Stimulated activated CD4-positive, alpha-beta T cell treated with anti-CD3 and anti-CD28 coated beads, Interleukin-2, amount 100 ng/mL, for 48 hours (primary cell): ENCODE measurements around the gene MARK2.

Source experiments
- DNase-seq, 2 donors: peaks; one replicate each; pipeline ENCODE4 v3.0.0-alpha.2; 2020

MARK2 gene

DNA sequence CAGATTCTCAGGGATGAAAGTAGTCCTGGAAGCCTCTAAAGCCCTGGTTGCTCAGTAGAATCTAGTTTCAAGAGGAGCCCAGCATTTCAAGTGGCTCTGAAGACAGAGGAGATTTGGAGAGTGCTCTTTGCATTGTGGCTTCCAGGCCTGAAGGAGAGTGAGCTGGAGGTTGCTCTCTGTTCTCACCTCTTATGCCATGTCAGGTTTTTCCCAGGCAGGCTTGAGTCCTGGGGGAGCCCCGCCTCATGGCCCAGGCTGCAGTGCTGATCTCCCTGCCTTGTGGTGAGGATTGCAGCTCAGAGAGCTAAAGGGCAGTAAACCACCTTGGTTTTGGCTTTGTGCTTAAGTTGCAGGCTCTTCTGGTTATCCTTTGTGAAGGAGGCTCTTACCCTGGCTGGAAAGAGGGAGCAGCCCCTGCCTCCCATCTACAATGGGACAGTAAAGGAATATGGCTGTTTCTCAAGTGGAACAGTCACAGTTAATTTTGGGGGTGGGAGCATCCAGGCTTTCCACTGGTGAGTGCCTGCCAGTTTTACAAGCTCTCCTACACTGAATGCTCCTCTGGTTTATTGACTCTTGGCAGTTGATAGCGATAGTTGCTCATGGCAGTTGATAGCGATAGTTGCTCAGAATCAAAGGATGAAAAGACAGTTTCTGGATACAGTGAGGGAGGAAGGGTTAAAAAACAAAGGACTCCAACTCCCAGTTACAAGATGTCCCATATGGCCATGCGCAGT is 45.5 kb downstream of the MARK2 start:
- DNase-seq: no peak

DNA sequence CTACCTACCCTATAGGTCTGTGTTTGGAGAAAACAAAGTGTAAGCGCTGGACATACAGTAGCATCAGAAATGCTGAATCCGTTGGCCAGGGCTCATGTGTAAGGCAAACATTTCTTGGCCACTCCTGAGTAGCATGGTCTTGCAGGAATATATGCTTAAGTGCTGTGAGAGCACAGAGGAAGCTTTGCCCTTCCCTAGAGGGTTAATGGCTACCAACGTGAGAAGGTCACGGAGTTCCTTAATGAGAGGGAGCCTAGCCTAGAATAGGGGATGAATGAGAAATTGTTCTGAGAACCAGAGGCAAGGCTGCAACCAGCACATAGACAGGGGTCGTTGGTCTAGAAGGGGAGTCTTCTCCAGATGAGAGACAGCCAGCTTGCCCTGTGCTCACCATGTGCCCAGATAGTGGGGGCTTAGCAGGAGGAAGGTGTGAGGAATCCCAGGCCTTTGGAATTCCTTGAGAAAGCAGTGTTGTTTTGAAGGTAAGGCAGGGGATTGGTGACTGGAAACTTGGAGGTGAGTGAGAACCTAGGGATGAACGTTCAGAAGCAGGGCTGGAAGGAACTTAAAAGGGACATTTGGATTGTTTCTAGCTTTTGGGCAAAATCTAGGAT is 48.6 kb downstream of the MARK2 start:
- no peak for DNase-seq

DNA sequence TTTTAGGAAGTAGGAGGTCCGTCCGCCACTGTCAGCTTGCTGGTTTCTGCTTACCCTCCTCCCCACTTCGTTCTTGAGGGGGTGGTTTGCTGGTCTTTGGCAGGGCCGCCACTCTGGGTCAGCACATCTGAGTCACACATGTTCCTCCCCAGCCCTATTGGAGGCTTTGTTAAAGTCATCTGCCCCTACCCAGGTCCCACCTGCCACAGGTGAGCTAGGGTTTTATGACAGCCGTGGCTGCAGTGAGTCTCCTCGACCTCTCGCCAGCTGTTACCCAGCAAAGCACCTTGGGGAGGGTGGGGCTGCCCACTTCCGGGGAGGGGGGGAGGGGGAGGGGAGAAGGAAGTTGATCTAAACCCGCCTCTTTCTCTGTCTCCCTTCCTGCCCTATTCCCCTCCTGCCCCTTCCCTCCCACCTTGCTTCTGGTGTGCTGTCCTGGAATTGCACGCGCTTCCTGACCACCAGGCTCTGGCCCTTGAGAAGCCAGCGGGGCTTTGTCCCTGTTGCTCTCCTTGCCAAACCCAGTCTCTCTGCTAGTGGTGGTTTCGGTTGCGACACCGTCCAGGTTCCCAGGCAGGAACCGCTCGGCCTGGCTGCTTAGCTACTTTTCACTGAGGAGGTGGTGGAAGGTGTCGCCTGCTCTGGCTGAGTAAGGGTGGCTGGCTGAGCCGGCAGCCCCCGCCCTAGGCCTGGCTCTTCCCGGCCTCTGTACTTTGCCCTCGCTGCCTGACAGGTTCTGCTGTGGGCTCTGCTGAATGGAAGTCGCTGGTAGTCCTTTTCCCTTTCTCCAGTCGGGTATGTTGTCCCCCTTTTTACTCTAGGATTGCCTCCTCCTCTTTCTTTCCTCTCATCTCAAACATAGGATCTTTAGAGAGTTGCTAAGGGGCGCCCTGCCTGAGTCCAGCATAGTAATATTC is 49.5 kb downstream of the MARK2 start:
- peak; percentile 43 to 45 for DNase-seq

DNA sequence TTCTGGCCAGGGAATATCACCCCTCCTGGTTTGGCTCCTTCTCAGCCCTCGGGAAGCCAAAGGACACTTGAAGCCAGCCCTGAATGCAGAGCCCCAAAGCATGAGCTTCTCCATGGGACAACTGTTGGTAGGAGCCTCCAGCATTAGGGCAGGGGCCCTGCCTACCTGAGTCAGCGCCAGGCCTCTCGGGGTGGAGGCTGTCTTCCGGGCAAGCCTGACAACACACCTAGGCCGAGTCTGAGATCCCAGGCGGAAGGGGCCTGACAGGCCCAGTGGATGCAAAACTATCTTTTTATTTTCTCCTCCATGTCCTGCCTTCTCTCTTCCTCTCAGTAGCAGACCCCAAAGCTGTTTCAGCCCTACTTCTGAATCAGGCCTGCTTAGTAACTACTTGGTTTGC is 50.4 kb downstream of the MARK2 start:
- no peak for DNase-seq

DNA sequence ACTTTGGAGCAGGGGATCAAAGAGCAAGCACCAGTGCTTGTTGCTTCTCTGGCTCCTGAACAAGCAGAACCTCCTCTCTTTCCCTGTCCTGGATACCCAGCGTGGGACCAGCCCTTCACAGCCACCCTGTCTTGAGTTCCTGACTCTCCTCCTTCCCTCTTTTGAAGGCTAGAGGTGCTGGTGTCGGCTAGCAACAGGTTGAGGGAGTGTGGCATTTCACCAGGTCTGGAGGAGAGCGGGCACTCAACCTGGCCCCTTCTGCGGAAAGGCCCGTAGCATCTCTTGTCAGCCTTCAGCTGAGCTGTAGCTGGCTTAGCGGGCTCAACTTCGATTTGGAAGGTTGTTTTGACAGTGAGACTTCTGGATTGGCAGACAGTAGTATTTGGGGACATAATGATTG is 51.5 kb downstream of the MARK2 start:
- DNase-seq: no peak

DNA sequence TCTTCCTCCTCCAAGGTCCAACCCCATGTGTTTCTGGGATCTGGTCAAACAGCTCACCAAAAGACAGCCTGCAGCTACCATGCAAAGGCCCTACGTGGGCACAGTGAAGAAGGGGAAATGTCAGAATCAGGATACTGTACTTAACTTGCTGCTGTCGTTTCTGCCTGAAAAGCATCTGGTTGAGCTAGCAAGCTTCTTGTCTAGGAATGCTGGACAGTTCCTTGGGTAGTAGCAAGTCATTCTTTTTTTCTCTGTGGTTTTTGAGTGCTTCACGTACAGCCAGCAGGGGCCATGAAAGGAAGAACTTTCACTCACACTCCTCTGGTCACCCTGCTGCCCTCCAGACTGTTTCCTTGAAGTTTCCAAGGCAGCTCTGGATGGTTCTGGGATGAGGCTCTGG is 53.3 kb downstream of the MARK2 start:
- DNase-seq: no peak

DNA sequence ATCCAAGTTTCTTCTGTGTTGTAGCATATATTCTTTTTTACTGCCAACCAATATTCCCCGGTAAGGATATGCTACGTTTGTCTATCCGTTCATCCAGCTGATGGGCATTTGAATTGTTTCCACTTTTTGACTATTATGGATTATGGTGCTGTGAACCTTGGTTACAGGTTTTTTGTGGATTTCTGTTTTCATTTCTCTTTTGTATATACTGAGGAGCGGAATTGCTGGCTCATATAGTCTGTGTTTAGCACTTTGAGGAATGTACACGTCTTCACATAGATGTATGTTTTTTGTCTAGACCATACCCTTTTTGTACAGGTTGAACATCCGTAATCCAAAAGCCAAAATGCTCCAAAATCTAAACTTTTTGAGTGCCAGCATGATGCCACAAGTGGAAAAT is 54.4 kb downstream of the MARK2 start:
- DNase-seq: no peak

DNA sequence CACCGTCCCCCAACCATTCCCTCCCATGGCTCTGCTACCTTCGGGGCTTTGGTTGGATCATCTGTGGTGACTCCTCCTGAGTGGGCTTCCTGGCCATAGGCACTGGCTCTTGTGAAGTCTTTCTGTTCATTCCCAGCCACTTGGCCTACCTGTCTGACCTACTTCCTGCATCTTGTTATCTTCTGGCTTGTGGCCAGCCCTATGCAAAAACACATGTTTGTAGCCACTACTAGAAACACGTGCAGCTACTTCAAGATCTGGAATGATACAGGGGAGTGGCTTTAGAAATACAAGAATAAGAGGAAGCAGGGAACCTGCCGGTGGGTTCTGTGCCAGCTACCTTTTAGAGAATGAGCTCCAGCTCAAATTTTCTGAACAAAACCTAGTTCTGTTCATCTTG is 57.2 kb downstream of the MARK2 start:
- no peak for DNase-seq

DNA sequence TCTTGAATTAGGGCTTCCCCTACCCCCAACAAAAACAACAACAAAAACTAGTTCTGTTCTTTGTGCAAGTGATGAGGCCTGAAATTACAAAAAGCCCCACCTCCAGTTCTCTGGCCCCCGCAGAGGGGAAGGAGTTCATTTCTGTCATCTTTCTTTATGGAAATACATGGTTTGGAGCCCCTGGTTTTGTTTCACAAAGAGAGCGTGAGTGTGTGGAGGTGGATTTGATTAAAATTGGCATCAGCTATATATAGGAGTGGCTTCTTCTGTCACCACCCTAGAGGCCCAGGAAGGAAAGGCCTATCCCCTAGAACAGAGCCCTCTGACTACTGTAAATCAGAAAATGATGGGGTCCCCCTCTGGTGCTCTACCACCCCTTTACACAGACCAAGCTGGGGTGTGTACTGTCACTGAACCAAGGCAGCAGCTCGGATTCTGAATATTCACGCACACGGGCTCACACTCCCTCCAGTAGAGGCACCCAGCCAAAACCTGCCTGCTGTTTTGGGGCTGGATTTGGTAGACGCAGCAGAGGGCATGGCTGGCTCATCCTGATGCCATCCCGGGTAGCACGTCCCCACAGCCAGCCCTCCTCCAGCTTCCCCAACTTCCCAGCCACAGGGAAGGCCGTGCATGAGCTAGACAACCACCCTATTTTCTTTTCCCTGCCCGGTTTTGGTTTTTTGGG is 58.7 kb downstream of the MARK2 start:
- no peak for DNase-seq

DNA sequence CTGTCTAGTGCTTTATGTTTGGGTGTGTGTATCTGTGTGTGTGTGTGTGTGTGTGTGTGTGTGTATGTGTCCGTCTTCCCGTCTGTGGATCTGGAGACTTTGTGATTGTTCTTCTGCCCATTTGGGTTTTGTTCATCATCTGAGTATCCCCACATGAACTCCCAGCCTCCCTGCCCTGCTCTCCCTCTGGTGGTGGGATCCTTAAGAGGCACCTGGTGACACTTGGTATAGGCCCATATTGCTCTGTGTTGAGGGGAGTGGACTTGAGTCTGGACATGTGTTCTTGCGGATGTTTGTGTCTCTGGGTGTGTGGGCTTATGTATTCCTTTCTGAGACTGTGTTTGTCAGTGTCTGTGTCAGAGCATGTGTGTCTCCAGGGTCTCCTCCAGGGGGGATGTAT is 62.8 kb downstream of the MARK2 start:
- DNase-seq: no peak

DNA sequence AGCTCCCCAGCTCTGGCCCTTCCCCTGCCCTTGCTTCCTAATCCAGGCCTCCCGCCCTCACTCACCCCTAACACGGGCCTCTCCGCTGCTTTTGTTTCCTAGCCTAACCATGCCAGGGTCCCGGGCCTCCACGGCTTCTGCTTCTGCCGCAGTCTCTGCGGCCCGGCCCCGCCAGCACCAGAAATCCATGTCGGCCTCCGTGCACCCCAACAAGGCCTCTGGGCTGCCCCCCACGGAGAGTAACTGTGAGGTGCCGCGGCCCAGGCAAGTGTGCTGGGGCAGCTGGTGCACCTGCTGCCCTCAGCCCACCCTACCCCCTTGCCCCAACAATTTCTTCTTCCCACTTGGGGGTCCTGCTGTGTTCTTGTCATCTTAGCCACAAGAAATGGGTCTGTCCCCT is 65.0 kb downstream of the MARK2 start:
- DNase-seq: no peak

DNA sequence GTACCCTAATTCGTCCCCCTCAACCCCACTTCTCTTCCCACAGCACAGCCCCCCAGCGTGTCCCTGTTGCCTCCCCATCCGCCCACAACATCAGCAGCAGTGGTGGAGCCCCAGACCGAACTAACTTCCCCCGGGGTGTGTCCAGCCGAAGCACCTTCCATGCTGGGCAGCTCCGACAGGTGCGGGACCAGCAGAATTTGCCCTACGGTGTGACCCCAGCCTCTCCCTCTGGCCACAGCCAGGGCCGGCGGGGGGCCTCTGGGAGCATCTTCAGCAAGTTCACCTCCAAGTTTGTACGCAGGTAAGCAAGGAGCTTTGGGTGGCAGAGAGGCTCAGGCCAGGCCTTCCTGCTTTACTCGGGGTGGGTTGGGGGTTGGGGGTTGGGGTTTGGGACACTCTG is 65.8 kb downstream of the MARK2 start:
- DNase-seq: no peak

DNA sequence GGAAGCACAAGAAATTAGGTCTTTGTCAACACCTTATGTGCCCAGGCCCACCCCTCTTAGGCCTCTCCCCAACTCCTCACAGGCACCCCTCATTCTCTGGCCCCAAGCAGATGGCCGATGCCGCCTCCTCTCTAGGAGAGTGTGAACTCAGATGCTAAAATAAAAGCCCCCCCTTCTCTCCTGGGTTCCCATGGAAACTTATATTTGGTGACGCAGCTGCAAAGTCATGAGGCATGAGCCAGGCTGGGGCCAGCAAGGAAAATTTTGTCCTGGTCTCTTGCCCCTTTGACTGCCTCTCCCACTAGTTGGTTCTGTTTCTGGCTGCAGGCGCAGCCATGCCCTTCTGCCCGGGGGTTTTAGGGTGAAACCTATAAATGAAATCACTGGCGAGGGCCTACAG is 66.3 kb downstream of the MARK2 start:
- no peak for DNase-seq

DNA sequence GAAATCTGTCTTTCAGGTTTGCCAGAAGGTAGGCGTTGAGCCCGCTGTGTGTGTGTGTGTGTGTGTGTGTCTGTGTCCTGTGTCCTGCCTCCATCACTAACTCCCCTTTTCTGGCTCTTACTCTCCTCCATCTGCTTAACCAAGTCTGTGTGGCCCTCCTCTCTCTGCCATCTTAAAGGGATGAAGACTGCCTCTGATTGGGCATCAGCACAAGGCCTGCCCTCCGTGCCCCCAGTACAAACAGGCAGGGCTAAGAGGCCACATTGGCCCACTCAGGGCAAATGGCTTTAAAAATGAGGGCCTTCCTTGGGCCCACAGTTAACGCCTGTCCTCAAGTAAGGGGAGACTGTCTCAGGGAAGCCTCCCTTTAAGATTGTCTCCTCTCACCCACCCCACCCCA is 67.2 kb downstream of the MARK2 start:
- no peak for DNase-seq

DNA sequence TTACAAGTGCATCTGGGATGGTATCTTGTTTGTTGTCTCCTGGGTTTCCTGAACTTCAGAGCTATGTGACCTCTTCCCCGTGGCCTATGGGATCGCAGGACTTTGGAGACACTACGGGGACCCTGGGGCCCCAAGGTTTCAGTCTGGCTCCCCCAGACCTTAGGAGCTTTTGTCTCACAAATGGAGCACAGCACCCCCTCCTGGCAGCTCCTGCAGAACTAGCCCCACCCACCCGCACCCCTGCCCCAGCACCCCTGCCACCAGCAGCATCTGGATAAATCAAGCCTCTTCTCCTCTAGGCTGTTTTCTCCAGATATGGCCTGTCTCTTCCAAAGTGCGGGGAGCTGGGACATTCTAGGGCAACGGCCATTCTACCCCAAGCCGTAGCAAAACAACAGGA is 67.7 kb downstream of the MARK2 start:
- peak; percentile 30 to 43 for DNase-seq

DNA sequence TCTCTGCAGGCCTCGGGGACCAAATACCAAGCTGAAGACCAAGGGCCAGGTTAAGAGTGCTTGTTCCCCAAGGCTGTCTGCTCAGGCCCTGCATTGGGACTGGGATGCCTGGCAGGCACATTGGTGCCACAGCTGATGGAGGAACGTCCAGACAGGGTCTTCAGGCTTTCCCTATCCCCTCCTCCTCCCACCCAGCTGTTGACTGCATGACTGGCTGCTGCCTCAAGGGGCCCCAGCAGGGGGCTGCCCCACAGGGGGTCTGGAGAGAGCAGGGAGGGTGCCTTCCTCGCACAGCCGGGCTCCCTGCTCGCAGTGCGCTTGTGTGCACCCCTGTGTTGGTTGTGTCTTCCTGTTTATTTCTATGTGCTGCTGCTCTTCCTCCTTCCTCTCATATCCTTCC is 68.2 kb downstream of the MARK2 start:
- no peak for DNase-seq

DNA sequence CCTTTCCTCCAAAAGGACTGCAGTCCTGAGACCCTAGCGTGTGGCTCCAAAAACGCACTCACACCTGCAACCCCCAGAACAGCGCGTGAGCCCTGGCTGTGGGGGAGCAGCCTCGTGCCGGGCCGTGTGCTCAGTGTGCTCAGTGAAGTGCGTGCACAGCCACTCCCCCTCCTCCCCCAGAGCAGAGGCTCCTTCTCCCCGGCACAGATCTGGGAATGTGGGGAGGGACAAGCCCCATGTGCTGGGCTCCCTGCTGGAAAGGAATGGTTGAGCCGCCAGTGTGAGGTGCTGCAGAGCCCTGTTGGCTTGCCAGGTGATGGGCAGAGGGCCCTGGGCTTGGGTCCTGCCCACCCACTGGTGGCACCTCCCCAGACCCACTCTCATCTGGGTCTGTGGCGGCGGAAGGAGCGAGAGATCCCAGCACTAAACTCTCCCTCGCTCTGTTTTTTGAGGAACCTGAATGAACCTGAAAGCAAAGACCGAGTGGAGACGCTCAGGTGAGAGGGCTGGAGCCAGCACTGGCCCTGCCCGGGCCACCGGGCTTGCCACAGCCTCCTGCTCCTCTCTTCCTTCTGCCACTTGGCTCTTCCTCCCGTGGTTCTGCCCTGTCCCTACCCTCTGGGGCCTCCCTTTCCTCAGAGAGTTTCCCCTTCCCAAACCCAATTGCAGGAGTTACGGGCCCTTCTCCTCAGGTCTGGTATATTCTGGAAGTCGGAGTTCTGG is 69.1 kb downstream of the MARK2 start:
- DNase-seq: no peak

DNA sequence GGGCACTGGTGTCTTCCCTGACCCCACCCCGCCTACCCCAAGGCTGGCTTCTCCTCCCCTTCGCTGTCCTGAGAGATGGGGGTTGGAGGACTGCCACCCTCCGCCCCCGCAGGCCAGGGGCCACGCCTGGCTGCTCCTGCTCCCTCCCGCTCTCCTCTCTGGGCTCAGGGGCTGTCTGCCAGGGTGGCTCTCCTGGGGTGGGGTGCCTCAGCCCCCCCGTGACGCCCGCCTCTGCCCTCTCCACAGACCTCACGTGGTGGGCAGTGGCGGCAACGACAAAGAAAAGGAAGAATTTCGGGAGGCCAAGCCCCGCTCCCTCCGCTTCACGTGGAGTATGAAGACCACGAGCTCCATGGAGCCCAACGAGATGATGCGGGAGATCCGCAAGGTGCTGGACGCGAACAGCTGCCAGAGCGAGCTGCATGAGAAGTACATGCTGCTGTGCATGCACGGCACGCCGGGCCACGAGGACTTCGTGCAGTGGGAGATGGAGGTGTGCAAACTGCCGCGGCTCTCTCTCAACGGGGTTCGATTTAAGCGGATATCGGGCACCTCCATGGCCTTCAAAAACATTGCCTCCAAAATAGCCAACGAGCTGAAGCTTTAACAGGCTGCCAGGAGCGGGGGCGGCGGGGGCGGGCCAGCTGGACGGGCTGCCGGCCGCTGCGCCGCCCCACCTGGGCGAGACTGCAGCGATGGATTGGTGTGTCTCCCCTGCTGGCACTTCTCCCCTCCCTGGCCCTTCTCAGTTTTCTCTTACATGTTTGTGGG is 69.9 kb downstream of the MARK2 start:
- no peak for DNase-seq

DNA sequence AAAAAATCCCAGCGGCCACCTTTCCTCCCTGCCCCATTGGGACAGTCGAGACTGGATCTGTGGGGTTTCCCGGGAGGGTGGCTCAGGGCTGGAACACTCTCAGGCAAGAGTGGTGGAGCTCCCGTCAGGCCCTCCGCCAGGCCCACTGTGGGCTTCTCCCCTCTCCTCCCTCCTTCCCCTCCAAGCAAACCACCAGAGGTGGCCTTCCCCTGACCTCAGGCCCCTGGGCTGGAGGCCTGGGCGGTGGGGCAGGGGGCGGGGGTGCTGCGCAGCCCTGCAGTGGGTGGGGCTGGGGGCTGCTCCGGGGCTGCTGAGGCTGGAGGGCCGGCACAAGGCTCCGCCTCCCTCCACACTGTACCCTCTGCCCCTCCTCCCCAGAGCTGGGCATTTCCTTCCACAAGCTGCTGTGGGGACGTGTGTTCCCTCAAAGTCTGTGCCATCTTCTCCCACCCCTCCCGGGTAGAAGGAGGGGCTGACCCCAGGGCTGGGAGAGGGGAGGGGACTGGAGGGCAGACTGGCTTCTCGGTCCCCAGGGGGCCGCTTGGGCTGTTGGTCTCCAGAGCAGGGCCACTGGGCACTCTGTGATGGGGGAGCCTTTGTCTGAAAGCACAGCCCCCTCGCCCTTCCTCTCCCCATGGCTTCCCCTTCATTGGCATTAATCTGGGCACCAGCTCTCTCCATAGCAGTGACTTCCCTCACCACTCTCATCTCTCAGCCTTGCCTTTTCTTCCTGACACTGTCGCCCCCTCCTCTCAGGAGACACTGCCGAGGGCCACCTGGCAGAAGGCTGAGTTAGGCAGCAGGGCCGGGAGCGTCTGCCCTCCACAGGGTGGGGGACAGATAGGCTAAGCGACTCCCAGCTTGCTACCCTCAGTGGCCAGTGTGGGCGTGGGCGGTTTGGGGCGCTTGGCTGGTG is 70.9 kb downstream of the MARK2 start:
- no peak for DNase-seq

DNA sequence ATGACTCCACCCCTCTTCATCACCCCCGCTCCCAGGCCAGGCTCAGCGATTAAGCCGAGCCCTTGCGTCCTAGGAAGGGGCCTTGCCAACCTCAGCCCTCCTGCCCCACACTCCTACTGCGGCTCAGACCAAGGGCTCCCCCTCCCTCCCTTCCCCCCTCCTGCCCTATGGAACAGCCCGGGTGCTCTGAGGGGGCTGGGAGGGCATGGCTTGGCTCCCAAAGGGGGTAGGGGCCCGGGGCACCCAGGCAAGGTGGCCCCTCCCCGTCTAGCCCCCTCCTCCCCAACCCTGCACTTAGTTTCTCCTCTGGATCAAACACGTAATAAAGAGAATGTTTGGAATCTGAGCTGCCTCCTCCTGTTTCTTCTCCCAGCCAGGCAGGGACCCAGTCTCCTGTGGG is 71.8 kb downstream of the MARK2 start:
- DNase-seq: no peak

DNA sequence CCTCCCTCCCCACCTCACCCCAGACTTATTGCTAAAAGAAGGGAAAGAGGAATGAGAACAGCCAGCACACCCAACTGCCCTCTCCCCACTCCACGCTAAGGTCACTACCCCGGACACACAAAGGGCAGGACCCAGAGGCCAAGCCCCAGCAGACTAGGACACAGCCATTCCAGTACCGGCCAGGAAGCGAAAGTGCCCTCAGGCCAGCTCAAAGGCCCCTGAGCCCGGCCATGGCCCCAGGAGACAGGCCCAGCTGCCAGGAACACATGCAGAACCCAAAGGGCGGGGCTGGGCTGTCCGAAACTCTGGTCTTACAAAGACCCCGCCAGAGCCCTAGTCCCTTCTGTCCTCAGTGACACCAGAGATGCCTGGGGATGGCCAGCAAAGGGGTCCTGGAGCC is 72.5 kb downstream of the MARK2 start:
- DNase-seq: no peak
